ENCODE measurements around the gene FA2H. TPM values are rescaled to one million over a fixed set of nuclear protein-coding genes. Genes with fewer than 3 reads are reported as not detected.

Gene FA2H
- total RNA-seq, 1 donor from 2014 or later: 3.3 TPM

DNA sequence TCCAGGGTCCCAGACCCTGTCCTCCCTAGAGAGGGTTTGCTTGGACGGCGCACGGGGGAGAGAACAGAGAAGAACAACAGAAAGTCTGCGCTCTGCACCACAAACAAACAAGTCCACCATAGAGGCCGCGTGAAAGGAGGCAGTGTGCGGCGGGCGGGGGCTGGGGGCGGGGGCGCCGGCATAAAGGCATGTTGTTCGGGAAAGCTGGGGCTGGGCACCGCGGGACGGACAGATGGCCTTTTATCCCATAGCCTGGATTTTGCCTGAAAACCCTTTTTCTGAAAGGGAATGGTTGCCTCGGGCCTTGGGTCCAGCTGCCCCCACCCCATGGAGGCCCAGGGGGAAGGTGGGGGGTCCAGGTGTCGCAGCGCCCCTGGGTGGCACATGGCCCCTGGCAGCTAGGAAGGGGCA lies 26.0 kb downstream of the FA2H start:
- Mint-ChIP-seq H3K36me3 (ENCODE audit: insufficient read depth) (no peaks in the 10 kb centered on the region), H3K9me3 (ENCODE audit: low read depth) (no peaks in the 10 kb centered on the region), H3K4me3 (ENCODE audit: low read depth) (no peak overlapping the region), H3K4me1 (ENCODE audit: low read depth) (peaks cover 2% of the 10 kb centered on the region), H3K27me3 (peaks cover 4% of the 10 kb centered on the region), H3K27ac (no peak overlapping the region)
- no peak for DNase-seq (ENCODE audit: low spot score, unreplicated experiment)
- TF ChIP-seq, protein P1, sequence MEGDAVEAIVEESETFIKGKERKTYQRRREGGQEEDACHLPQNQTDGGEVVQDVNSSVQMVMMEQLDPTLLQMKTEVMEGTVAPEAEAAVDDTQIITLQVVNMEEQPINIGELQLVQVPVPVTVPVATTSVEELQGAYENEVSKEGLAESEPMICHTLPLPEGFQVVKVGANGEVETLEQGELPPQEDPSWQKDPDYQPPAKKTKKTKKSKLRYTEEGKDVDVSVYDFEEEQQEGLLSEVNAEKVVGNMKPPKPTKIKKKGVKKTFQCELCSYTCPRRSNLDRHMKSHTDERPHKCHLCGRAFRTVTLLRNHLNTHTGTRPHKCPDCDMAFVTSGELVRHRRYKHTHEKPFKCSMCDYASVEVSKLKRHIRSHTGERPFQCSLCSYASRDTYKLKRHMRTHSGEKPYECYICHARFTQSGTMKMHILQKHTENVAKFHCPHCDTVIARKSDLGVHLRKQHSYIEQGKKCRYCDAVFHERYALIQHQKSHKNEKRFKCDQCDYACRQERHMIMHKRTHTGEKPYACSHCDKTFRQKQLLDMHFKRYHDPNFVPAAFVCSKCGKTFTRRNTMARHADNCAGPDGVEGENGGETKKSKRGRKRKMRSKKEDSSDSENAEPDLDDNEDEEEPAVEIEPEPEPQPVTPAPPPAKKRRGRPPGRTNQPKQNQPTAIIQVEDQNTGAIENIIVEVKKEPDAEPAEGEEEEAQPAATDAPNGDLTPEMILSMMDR (IDR thresholded peaks at IDR 0.05; ENCODE audit: unreplicated experiment): no peak

DNA sequence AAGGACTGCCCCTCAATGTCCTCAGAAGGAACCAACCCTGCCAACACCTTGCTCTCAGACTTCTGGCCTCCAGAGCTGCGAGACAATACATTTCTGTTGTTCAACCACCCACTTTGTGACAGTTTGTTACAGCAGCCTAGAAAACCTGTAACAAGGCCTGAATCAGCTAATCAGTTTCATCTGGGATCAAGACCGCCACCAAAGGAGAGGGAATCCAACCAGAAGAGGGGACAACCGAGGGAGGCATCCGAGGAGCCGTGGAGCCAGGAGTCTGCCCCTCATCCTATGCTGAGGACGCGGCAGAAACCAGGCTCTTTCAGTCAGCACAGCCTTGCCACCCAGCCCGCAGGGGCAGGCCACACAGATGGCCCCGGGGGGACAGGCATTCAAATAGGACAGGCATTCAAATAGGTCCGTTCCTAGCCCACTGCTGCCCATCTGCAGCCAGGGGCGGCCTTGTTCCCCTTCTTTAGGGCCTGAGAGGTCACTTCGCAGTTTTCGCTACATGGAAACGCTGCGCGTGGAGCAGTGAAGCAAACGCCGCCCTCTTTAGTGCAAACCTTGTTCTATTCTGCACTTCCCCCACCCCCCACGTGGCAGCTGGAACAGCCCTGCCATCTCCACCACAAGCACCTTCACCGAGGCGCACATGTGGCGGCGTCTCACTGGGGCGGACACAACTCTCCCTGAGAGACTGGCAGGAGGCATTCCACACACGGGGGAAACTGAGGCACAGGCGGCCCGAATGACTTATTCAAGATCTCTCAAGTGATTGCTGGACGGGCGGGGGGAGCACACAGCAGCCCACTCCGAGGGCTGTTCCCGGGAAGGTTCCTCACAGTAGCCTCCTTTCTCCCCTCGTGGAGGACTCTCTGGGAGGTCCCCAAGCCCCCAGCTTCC lies 26.7 kb downstream of the FA2H start:
- H3K4me3 Mint-ChIP-seq (ENCODE audit: low read depth): no peak overlapping the region
- peaks cover 2% of the 10 kb centered on the region for H3K4me1 Mint-ChIP-seq (ENCODE audit: low read depth)
- no peak for DNase-seq (ENCODE audit: low spot score, unreplicated experiment)
- H3K9me3 Mint-ChIP-seq (ENCODE audit: low read depth): no peaks in the 10 kb centered on the region
- H3K27ac Mint-ChIP-seq: no peak overlapping the region
- H3K36me3 Mint-ChIP-seq (ENCODE audit: insufficient read depth): no peaks in the 10 kb centered on the region
- H3K27me3 Mint-ChIP-seq: peaks cover 4% of the 10 kb centered on the region
- TF ChIP-seq, protein P1 (IDR thresholded peaks at IDR 0.05; ENCODE audit: unreplicated experiment): no peak

DNA sequence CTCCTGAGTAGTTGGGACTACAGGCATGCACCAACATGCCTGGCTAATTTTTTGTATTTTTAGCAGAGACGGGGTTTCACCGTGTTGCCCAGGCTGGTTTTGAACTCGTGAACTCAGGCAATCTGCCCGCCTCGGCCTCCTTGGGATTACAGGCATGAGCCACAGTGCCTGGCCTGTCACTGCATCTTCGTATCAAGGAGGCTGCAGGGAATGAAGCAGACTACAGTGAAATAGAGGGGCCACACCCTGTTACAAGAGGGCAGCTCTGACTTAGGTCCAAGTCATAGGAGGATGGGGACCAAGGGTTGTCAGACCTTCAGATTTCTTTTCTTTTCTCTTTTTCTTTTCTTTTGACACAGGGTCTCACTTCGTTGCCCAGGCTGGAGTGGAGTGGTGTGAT lies 28.7 kb downstream of the FA2H start:
- Mint-ChIP-seq H3K4me3 (ENCODE audit: low read depth) (no peak overlapping the region), H3K27me3 (no peaks in the 10 kb centered on the region), H3K36me3 (ENCODE audit: insufficient read depth) (no peaks in the 10 kb centered on the region), H3K9me3 (ENCODE audit: low read depth) (no peaks in the 10 kb centered on the region), H3K4me1 (ENCODE audit: low read depth) (peaks cover 2% of the 10 kb centered on the region), H3K27ac (no peak overlapping the region)
- no peak for DNase-seq (ENCODE audit: low spot score, unreplicated experiment)
- TF ChIP-seq, protein P1 (IDR thresholded peaks at IDR 0.05; ENCODE audit: unreplicated experiment): no peak

DNA sequence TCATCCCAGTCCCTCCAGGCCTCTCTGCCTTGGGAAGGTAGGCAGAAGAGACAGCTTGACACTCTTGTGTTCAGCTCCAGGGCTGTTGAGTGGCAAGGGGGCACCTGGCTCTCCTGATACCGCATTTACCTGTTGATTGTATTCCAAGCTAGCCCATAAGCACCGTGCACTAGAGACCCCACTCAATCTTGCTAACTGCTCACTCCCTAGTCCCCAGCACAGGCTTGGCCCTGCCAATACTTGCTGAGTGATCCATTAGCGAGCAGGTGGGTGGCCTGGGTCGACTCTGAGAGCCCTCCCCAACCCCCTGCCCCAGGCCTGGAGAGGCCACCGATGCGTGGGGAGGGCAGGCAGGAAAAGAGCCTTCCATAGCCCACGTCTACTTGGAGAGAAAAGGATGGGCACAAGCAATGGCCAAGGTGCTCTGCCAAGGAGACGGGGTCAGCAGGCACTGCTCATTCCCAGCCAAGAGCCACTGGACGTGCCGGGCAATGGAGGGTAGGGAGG lies 29.5 kb downstream of the FA2H start:
- Mint-ChIP-seq H3K4me3 (ENCODE audit: low read depth) (no peak overlapping the region), H3K9me3 (ENCODE audit: low read depth) (no peaks in the 10 kb centered on the region), H3K36me3 (ENCODE audit: insufficient read depth) (no peaks in the 10 kb centered on the region), H3K27ac (no peak overlapping the region), H3K4me1 (ENCODE audit: low read depth) (peaks cover 2% of the 10 kb centered on the region), H3K27me3 (no peaks in the 10 kb centered on the region)
- DNase-seq (ENCODE audit: low spot score, unreplicated experiment): no peak
- TF ChIP-seq, protein P1 (IDR thresholded peaks at IDR 0.05; ENCODE audit: unreplicated experiment): no peak

DNA sequence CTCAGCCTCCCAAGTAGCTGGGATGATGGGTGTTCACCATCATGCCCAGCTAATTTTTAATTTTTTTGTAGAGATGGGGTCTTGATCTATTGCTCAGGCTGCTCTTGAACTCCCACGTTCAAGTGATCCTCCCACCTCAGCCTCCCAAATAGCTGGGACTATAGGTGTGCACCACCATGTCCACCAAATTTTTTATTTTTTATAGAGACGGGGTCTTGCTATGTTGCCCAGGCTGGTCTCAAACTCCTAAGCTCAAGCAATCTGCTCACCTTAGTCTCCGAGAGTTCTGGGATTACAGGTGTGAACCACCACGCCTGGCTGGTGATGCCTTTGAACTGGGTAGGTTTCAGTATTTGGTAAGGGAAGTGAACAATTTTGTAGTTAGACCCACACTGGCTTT lies 30.1 kb downstream of the FA2H start:
- no peaks in the 10 kb centered on the region for H3K36me3 Mint-ChIP-seq (ENCODE audit: insufficient read depth)
- H3K4me3 Mint-ChIP-seq (ENCODE audit: low read depth): no peak overlapping the region
- H3K27me3 Mint-ChIP-seq: peaks cover 3% of the 10 kb centered on the region
- no peak for DNase-seq (ENCODE audit: low spot score, unreplicated experiment)
- TF ChIP-seq, protein P1 (IDR thresholded peaks at IDR 0.05; ENCODE audit: unreplicated experiment): no peak
- no peak overlapping the region for H3K27ac Mint-ChIP-seq
- H3K9me3 Mint-ChIP-seq (ENCODE audit: low read depth): no peaks in the 10 kb centered on the region
- peaks cover 2% of the 10 kb centered on the region for H3K4me1 Mint-ChIP-seq (ENCODE audit: low read depth)
